ENCODE data around the gene PLEKHO1.
"Not testable (repeated sequence)": the region's sequence is repeated elsewhere in the genome, so short reads cannot be mapped to it uniquely, and the experiment has no call there.

Gene PLEKHO1

DNA sequence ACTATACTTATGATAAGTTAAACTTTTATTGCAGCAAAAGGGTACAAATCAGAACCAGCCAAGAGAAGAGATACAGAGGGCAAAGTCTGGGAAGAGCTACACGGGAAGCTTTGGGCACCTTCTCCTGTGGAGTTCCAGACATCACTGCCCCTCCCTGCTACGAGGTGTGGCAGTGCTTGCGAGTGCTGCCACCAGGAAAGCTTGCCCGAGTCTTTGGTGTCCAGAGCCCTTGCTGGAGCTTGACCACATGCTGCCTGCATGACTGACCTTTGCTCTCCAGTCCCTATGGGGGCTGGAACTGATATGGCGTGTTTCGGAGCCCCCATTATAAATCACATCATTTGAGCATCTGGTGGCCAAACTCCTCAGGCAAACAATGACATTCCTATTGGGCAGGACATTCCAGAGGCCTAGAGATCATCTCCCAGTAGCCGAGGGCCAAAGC lies 23.4 kb downstream of the PLEKHO1 start:
- DNase-seq (ENCODE audit: low read depth): no peak

DNA sequence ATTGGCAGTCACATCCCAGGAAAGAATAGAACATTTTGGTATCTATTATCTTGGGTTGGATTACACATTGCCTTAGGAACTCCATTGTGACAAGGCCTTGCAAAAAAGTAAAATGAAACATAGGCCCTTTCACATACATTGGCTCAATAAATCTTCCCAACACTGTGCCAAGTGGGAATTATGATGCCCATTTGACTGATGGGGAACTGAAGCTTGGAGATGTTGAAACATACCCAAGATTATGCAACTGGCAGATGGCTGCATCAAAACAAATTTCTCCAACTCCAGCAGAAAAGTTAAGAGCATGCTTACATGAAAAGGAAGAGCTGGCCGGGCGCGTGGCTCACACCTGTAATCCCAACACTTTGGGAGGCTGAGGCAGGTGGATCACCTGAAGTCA lies 26.9 kb downstream of the PLEKHO1 start:
- no peak for DNase-seq (ENCODE audit: low read depth)

DNA sequence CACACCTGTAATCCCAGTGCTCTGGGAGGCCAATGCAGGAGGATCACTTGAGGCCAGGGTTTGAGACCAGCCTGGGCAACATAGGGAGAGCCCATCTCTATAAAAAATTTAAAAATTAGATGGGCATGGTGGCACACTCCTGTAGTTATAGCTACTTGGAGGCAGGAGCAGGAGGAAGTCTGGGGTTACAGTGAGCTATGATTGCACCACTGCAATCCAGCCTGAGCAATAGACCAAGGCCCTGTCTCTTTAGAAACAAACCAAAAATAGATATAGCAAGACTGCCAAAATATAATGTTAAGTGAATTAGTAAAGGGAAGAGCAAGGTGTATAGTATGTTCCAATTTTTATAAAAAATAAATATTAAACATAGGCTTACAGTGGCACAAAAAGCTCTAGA lies 28.8 kb downstream of the PLEKHO1 start:
- no peak for DNase-seq (ENCODE audit: low read depth)

DNA sequence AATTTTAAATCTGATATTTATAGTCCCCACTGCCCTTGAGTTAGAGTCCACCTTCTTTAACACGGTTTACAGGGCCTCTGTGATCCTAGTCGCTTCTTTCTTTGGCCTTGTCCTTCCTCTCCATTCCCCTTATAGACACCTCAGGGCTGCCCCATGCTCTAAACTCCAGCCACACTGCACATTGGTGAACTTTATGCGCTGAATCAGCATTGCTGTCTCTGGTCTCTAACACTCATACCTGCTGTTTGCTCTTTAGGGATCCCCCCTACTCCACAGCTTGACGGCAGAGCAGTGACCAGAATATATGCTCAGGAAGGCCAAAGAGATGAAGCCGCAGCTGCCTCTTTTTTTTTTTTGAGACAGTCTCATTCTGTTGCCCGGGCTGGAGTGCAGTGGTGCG lies 30.2 kb downstream of the PLEKHO1 start:
- no peak for DNase-seq (ENCODE audit: low read depth)

DNA sequence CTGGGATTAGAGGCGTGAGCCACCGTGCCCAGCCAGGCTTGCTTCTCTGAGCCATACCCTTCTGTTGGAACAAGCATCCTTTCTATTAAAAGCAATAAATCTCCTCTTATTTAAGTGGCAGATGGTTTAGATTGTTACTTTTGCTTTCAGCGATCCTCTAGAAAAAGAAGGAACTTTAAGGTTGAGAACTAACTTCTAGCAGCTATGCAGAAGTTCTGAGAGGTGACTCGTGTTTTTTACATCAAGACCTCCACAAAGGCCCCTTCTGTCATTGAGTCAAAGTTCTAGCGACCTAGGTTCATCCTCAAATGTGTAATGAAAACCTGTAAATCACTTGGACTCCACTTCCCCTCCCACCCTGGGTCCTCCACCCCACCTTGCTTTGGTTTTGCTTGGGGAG lies 30.8 kb downstream of the PLEKHO1 start:
- DNase-seq (ENCODE audit: low read depth): no peak

- no peak for DNase-seq (ENCODE audit: low read depth)
Observed at GRCh38 chr1:150182247-150182646, 32.5 kb downstream of the PLEKHO1 start.

GRCh38 chr1:150183061-150183460 lies 33.3 kb downstream of the PLEKHO1 start:
- no peak for DNase-seq (ENCODE audit: low read depth)

DNA sequence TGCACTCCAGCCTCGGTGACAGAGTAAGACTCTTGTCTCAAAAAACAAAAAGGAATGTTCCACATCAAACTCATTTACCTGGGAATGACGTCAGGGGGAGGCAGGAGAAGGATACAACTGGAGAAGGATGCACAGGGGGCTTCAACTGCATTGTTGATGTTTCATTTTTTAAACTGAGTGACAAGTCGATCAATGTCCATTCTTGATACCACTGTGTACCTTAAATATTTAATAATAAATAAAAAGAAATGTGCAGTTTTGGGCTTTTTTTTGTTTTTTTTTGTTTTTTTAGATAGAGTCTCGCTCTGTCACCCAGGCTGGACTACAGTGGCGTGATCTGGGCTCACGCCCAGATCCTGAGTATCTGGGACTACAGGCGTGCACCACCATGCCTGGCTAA lies 35.8 kb downstream of the PLEKHO1 start:
- DNase-seq (ENCODE audit: low read depth): no peak

DNA sequence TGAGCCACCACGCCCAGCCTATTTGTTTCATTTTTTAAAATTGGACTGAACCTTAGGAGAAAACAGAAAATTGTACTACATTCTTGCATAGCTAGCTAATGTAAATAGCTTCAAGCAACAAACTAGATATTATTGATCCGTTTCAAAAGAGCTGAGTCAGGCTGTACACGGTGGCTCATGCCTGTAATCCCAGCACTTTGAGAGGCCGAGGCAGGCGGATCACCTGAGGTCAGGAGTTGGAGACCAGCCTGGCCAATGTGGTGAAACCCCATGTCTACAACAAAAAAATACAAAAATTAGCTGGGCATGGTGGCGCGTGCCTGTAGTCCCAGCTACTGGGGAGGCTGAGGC lies 36.7 kb downstream of the PLEKHO1 start:
- DNase-seq (ENCODE audit: low read depth): not testable (repeated sequence)

GRCh38 chr1:150186789-150187559 lies 37.3 kb downstream of the PLEKHO1 start:
- peak; percentile 72 for DNase-seq (ENCODE audit: low read depth)

- no peak for DNase-seq (ENCODE audit: low read depth)
Observed at GRCh38 chr1:150187560-150187931, 37.8 kb downstream of the PLEKHO1 start.

DNA sequence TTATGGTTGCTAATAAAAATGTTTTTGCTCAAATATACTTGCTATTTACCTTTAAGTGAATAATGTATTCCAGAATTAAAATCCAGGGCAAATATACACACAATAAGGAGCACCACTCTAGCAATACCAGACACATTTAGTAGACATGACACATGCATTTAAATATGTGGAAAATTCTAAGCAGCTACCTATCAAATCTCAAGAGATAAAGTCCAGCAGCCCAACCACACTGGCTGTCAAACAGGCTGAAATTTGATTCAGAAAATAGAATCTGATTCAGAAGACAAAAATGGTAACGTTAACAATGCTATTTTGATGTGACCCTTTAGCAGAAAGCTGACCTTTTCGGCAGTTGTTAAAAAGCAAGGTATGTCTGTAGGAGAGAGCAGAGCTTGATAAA lies 42.3 kb downstream of the PLEKHO1 start:
- peak; percentile 92 for DNase-seq (ENCODE audit: low read depth)

- DNase-seq (ENCODE audit: low read depth): peak; percentile 88
Observed at GRCh38 chr1:150194381-150195031, 44.8 kb downstream of the PLEKHO1 start.

DNA sequence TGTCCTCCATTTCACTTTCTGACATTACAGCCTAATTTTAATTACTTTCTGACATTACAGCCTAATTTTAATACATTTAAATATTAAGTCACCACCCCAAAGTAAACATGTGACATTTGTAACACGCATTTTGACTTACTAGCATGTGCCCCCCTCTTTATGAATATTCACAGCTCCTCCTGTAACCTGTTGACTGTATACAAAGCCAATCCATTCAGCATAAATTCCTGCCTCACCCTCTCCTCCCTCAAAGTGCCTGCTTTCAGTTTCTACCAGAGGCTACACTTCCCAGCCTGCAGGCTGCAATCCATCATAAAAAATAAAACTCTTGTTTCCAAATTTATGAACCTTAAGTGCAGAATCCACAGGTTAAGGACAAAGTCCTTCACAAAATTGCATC lies 46.7 kb downstream of the PLEKHO1 start:
- DNase-seq (ENCODE audit: low read depth): no peak

DNA sequence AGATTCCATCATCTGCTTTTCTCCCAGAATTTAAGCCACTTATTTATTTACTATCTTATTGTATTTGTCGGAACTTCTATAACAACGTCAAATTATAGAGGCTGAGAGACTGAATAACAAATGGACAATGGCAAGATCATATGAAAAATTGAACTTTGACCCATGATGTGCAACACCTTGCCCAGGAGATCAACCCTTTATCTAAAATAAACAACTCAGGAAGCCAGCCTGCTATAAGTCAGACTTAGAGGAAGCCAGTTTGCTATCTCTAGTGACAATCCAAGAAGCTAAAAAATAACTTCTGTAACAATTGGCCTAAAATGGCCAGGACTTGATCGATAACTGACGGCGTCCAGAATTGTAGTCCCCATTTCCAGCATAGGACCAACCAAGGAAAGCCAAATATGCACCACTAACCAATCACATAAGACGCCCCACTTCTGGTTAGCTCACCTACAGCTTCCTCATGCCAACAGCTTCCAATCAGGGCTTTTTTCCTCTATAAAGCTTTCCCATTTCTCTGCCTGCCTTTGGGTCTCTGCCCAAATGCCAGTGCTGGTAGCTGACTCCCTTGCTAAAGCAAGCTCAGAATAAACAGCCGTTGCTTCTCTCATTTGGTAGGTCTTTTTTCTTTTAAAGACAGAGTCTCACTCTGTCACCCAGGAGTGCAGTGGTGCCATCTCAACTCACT lies 57.7 kb downstream of the PLEKHO1 start:
- DNase-seq (ENCODE audit: low read depth): no peak

DNA sequence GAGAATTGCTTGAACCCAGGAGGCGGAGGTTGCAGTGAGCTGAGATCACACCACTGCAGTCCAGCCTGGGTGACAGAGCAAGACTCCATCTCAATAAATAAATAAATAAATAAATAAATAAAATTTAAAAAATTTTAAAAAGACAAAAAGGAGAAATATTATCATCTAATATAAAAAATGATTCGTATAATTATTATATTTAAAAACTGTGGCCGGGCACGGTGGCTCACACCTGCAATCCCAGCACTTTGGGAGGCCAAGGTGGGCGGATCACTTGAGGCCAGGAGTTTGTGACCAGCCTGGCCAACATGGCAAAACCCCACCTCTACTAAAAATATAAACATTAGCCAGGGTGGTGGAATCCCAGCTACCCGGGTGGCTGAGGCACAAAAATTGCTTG lies 58.7 kb downstream of the PLEKHO1 start:
- not testable (repeated sequence) for DNase-seq (ENCODE audit: low read depth)
